HG03558 (cell line): ENCODE measurements around the gene KIFBP.
A peak's percentile ranks its signal among the peaks of the same experiment; 100 is the strongest.
"Not testable (repeated sequence)": the region's sequence is repeated elsewhere in the genome, so short reads cannot be mapped to it uniquely, and the experiment has no call there.

Source experiments
- ATAC-seq: cut with Tn5 transposase; IDR thresholded peaks from one replicate; pipeline ENCODE4 v1.9.1; 2021; ENCODE audit warnings: moderate number of reproducible peaks; ENCODE audit not compliant: unreplicated experiment; ENCODE audit errors: extremely low read depth

Gene KIFBP

GRCh38 chr10:68988530-68989316 lies at the start of gene KIFBP:
Gene KIFBP (plus strand): TSS chr10:68988803. CDS start chr10:68988833, 30 bp downstream.
- ATAC-seq = peak; percentile 45

- ATAC-seq = no peak
Measured at GRCh38 chr10:68938884-68939283, 49.7 kb upstream of the KIFBP start.

- ATAC-seq = not testable (repeated sequence)
Measured at GRCh38 chr10:68940917-68941316, 47.7 kb upstream of the KIFBP start.

GRCh38 chr10:68950598-68950997 lies 38.0 kb upstream of the KIFBP start:
- no peak for ATAC-seq

GRCh38 chr10:68954904-68955303 lies 33.7 kb upstream of the KIFBP start:
- ATAC-seq = no peak

GRCh38 chr10:68955355-68955831 lies 33.2 kb upstream of the KIFBP start:
- no peak for ATAC-seq

GRCh38 chr10:68955832-68956532 lies 32.6 kb upstream of the KIFBP start, which contains the start of gene DDX21:
Gene DDX21 (plus strand): TSS chr10:68956170. CDS start chr10:68956226, 56 bp downstream.
- peak; percentile 49 for ATAC-seq

GRCh38 chr10:68957284-68957615 lies 31.4 kb upstream of the KIFBP start:
- no peak for ATAC-seq

- no peak for ATAC-seq
Measured at GRCh38 chr10:68957654-68958053, 30.9 kb upstream of the KIFBP start.

- no peak for ATAC-seq
Measured at GRCh38 chr10:68959695-68960527, 28.7 kb upstream of the KIFBP start.

- no peak for ATAC-seq
Measured at GRCh38 chr10:68963151-68963550, 25.5 kb upstream of the KIFBP start.

GRCh38 chr10:68973975-68974374 lies 14.6 kb upstream of the KIFBP start:
- no peak for ATAC-seq

- ATAC-seq = not testable (repeated sequence)
Measured at GRCh38 chr10:68975936-68976473, 12.6 kb upstream of the KIFBP start.

- ATAC-seq = not testable (repeated sequence)
Measured at GRCh38 chr10:68979738-68980137, 8.9 kb upstream of the KIFBP start.

- no peak for ATAC-seq
Measured at GRCh38 chr10:68981074-68981473, 7.5 kb upstream of the KIFBP start.

- no peak for ATAC-seq
Measured at GRCh38 chr10:68982389-68982788, 6.2 kb upstream of the KIFBP start.

GRCh38 chr10:68987611-68988010 lies 992 bp upstream of the KIFBP start:
- no peak for ATAC-seq

GRCh38 chr10:68989317-68989990 lies 851 bp downstream of the KIFBP start:
- no peak for ATAC-seq

- ATAC-seq = no peak
Measured at GRCh38 chr10:68992636-68993440, 4.2 kb downstream of the KIFBP start.
